HL-60 (cell line): ENCODE measurements around the gene ROPN1L.
"Not testable (repeated sequence)": the region's sequence is repeated elsewhere in the genome, so short reads cannot be mapped to it uniquely, and the experiment has no call there.

Experiments
- SPI1 ChIP-seq: IDR thresholded peaks from 2 replicates; pipeline ENCODE4 v1.6.1; 2012; ENCODE audit warnings: low read depth, mild to moderate bottlenecking, borderline replicate concordance
- TF ChIP-seq, protein P1 (sequence below): IDR thresholded peaks from one replicate; pipeline ENCODE4 v1.5.1; 2011; ENCODE audit warnings: low read length, control low read depth, inconsistent platforms; ENCODE audit not compliant: insufficient read depth
- TF ChIP-seq, protein P2 (sequence below): IDR thresholded peaks from 2 replicates; pipeline ENCODE4 v1.6.1; 2012; ENCODE audit warnings: low read depth; ENCODE audit not compliant: insufficient replicate concordance

GRCh38 chr5:10514572-10514971, 72.9 kb downstream of the ROPN1L start:
- TF ChIP-seq, protein P1, sequence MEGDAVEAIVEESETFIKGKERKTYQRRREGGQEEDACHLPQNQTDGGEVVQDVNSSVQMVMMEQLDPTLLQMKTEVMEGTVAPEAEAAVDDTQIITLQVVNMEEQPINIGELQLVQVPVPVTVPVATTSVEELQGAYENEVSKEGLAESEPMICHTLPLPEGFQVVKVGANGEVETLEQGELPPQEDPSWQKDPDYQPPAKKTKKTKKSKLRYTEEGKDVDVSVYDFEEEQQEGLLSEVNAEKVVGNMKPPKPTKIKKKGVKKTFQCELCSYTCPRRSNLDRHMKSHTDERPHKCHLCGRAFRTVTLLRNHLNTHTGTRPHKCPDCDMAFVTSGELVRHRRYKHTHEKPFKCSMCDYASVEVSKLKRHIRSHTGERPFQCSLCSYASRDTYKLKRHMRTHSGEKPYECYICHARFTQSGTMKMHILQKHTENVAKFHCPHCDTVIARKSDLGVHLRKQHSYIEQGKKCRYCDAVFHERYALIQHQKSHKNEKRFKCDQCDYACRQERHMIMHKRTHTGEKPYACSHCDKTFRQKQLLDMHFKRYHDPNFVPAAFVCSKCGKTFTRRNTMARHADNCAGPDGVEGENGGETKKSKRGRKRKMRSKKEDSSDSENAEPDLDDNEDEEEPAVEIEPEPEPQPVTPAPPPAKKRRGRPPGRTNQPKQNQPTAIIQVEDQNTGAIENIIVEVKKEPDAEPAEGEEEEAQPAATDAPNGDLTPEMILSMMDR = not testable (repeated sequence)
- TF ChIP-seq, protein P2, sequence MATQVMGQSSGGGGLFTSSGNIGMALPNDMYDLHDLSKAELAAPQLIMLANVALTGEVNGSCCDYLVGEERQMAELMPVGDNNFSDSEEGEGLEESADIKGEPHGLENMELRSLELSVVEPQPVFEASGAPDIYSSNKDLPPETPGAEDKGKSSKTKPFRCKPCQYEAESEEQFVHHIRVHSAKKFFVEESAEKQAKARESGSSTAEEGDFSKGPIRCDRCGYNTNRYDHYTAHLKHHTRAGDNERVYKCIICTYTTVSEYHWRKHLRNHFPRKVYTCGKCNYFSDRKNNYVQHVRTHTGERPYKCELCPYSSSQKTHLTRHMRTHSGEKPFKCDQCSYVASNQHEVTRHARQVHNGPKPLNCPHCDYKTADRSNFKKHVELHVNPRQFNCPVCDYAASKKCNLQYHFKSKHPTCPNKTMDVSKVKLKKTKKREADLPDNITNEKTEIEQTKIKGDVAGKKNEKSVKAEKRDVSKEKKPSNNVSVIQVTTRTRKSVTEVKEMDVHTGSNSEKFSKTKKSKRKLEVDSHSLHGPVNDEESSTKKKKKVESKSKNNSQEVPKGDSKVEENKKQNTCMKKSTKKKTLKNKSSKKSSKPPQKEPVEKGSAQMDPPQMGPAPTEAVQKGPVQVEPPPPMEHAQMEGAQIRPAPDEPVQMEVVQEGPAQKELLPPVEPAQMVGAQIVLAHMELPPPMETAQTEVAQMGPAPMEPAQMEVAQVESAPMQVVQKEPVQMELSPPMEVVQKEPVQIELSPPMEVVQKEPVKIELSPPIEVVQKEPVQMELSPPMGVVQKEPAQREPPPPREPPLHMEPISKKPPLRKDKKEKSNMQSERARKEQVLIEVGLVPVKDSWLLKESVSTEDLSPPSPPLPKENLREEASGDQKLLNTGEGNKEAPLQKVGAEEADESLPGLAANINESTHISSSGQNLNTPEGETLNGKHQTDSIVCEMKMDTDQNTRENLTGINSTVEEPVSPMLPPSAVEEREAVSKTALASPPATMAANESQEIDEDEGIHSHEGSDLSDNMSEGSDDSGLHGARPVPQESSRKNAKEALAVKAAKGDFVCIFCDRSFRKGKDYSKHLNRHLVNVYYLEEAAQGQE = not testable (repeated sequence)
- TF ChIP-seq SPI1 = not testable (repeated sequence)
